ENCODE results near the gene SLC16A5.

Gene SLC16A5

GRCh38 chr17:75090871-75091854 is 3.4 kb downstream of the SLC16A5 start:
- no peak for TF ChIP-seq CTCF (IDR thresholded peaks at IDR 0.05; ENCODE audit: low read depth, low read length)
- TF ChIP-seq, protein P1, sequence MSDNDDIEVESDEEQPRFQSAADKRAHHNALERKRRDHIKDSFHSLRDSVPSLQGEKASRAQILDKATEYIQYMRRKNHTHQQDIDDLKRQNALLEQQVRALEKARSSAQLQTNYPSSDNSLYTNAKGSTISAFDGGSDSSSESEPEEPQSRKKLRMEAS (IDR thresholded peaks at IDR 0.05; ENCODE audit: low read depth, low read length) = no peak
- TF ChIP-seq MYC (IDR thresholded peaks at IDR 0.05; ENCODE audit: low read depth, low read length) = no peak
- no peak for TF ChIP-seq POLR2A (IDR thresholded peaks at IDR 0.05; ENCODE audit: extremely low read depth, insufficient read length)
- DNase-seq (ENCODE audit: low read depth) = no peak
- H3K4me3 ChIP-seq (ENCODE audit: low read depth, low read length) = no peak overlapping the region

DNA sequence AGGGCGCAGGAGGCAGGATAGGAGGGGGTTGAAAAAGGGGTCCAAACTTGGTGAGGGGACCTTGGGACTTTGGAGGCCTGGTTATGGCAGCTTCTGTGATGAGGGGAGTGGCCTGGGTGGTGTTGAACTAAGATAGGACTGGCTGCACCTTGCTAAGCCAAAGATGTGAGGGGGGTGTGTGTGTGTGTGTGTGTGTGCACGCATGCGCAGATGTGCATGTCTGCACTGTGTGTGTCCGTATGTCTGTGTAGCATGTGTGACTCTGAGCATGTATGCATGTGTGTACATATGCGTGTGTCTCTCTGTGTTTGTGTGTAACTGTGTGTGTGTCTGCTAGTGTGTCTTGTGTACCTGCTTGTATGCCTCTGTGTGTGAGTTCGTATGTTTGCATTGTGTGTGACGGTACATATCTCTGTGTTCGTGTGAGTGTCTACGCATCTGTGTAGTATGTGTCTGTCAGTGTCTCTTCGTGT is 4.1 kb downstream of the SLC16A5 start:
- TF ChIP-seq, protein P1 (IDR thresholded peaks at IDR 0.05; ENCODE audit: low read depth, low read length) = no peak
- no peak for TF ChIP-seq CTCF (IDR thresholded peaks at IDR 0.05; ENCODE audit: low read depth, low read length)
- no peak for TF ChIP-seq POLR2A (IDR thresholded peaks at IDR 0.05; ENCODE audit: extremely low read depth, insufficient read length)
- no peak for TF ChIP-seq MYC (IDR thresholded peaks at IDR 0.05; ENCODE audit: low read depth, low read length)
- DNase-seq (ENCODE audit: low read depth) = no peak
- no peak overlapping the region for H3K4me3 ChIP-seq (ENCODE audit: low read depth, low read length)

DNA sequence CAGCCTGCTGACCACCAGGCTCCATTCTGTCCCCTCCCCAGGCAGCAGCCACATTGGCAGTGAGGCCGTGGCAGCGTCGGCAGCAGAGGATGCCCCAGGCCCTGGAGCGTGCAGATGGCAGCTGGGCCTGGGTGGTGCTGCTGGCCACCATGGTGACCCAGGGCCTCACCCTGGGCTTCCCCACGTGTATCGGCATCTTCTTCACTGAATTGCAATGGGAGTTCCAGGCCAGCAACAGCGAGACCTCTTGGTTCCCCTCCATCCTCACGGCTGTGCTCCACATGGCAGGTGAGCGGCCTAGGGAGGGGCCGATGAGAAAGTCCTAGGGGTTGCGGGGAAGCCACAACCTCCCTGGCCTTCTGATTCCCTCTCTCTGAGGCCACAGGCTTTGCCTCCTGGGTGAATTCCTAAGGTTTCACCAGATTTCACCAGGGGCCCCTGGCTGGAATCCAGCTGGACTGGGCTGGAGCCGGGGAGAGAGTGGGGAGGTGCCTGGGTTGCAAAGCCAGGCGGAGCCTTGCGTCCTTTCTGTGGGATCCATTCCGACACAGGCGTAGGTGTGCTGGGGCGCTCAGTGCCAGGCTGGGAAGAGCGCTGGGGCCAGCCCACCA is 5.9 kb downstream of the SLC16A5 start:
- no peak overlapping the region for H3K4me3 ChIP-seq (ENCODE audit: low read depth, low read length)
- TF ChIP-seq CTCF (IDR thresholded peaks at IDR 0.05; ENCODE audit: low read depth, low read length) (no peak), POLR2A (IDR thresholded peaks at IDR 0.05; ENCODE audit: extremely low read depth, insufficient read length) (no peak), MYC (IDR thresholded peaks at IDR 0.05; ENCODE audit: low read depth, low read length) (no peak)
- TF ChIP-seq, protein P1 (IDR thresholded peaks at IDR 0.05; ENCODE audit: low read depth, low read length) = no peak
- no peak for DNase-seq (ENCODE audit: low read depth)

DNA sequence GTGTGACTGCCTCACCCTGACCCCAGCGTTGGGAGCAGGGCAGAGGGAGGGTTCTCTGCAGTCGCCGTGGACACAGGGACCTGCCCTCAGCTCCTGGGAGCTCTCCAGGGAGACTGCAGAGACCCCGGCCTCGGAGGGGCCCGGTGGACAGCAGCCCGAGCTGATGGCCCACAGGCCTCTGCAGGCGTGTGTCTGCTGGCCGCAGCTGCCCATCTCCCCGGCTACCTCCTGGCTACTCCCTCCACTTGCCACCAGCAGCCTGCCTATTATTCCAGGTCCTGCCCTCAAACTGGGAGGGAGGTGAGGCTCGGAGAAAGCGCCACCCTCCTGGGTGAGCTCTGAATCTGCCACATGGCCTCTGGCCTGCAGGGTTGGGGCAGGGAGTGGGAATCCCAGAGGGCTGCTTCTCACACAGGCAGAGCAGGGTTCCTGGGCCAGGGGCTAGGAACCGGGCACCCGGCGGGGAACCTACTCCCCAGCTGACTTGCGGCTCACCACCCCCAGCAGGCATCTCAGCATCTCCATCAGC is 7.2 kb downstream of the SLC16A5 start:
- H3K4me3 ChIP-seq (ENCODE audit: low read depth, low read length) = no peak overlapping the region
- TF ChIP-seq, protein P1 (IDR thresholded peaks at IDR 0.05; ENCODE audit: low read depth, low read length) = no peak
- no peak for TF ChIP-seq CTCF (IDR thresholded peaks at IDR 0.05; ENCODE audit: low read depth, low read length)
- no peak for DNase-seq (ENCODE audit: low read depth)

GRCh38 chr17:75096082-75096625 is 8.4 kb downstream of the SLC16A5 start:
- TF ChIP-seq MYC (IDR thresholded peaks at IDR 0.05; ENCODE audit: low read depth, low read length) = no peak
- TF ChIP-seq, protein P1 (IDR thresholded peaks at IDR 0.05; ENCODE audit: low read depth, low read length) = no peak
- TF ChIP-seq CTCF (IDR thresholded peaks at IDR 0.05; ENCODE audit: low read depth, low read length) = no peak
- no peak for TF ChIP-seq POLR2A (IDR thresholded peaks at IDR 0.05; ENCODE audit: extremely low read depth, insufficient read length)
- no peak overlapping the region for H3K4me3 ChIP-seq (ENCODE audit: low read depth, low read length)
- peak; percentile 92 for DNase-seq (ENCODE audit: low read depth)

Measured in NB4 (cell line).